Left ventricle myocardium inferior (tissue), 1 donor: ENCODE data around the gene CDK6. TPM values are rescaled to one million over a fixed set of nuclear protein-coding genes. Genes with fewer than 3 reads are reported as not detected.

Source experiments
- DNase-seq: peaks from one replicate; pipeline ENCODE4 v3.0.0-alpha.2; 2020
- H3K27ac ChIP-seq: fragments of 200-600 bp; replicated peaks from 2 replicates; pipeline ENCODE4 v1.8.0; 2021
- H3K27me3 ChIP-seq: fragments of 200-600 bp; 2 replicates; pipeline ENCODE4 v1.8.0; 2021; ENCODE audit warnings: low read depth
- H3K36me3 ChIP-seq: fragments of 200-600 bp; 2 replicates; pipeline ENCODE4 v1.8.0; 2021
- H3K4me1 ChIP-seq: fragments of 200-600 bp; 2 replicates; pipeline ENCODE4 v1.8.0; 2021
- H3K4me3 ChIP-seq: fragments of 200-600 bp; 2 replicates; pipeline ENCODE4 v1.8.0; 2021; ENCODE audit warnings: mild to moderate bottlenecking, moderate library complexity
- H3K9me3 ChIP-seq: fragments of 200-600 bp; replicated peaks from 2 replicates; pipeline ENCODE4 v1.8.0; 2021
- intact Hi-C: fragments of 100-400 bp; cut with micrococcal nuclease; formaldehyde crosslinking; loops from one replicate; pipeline ENCODE4 v1.11.0; 2022
- total RNA-seq: library from RNA; stranded (reverse); fragmentation: NEBNext Ultra II Directional; extraction: Animal tissue kit (Norgen Biotek cat#: 25700); gene quantifications from one replicate; pipeline ENCODE4 v1.2.1, GENCODE V29; 2021
- TF ChIP-seq, protein P1 (sequence below): fragments of 200-600 bp; IDR thresholded peaks from 2 replicates; pipeline ENCODE4 v1.8.0; 2021; ENCODE audit warnings: antibody characterized with exemption, mild to moderate bottlenecking, borderline replicate concordance
- donor health status: DM: no; HTN: yes; CAD: no; lungs with severe emphysema.

The CDK6 gene
- total RNA-seq, 1 donor from 2014 or later, result 16.5 TPM

DNA sequence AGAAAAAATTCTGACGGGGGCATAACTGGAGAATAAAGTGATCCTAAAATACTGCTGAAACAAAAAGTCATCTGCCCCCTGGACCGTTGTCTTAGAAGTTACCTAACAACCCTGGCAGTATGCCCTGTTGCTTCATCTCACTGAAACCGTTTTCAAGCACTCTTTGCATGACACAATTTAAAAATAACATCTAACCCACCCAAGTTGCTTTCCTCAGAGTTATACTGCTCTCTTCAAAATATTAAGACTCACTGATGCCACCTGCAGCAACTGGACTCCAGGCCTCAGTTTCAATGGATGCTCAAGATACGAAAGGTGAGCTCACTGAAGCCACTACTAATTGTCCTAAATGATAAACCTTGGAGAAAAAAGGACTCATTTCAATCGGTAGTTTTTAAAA is 57.4 kb downstream of the CDK6 start:
- intact Hi-C loops, result no loop called here
- no peak for DNase-seq
- TF ChIP-seq, protein P1, sequence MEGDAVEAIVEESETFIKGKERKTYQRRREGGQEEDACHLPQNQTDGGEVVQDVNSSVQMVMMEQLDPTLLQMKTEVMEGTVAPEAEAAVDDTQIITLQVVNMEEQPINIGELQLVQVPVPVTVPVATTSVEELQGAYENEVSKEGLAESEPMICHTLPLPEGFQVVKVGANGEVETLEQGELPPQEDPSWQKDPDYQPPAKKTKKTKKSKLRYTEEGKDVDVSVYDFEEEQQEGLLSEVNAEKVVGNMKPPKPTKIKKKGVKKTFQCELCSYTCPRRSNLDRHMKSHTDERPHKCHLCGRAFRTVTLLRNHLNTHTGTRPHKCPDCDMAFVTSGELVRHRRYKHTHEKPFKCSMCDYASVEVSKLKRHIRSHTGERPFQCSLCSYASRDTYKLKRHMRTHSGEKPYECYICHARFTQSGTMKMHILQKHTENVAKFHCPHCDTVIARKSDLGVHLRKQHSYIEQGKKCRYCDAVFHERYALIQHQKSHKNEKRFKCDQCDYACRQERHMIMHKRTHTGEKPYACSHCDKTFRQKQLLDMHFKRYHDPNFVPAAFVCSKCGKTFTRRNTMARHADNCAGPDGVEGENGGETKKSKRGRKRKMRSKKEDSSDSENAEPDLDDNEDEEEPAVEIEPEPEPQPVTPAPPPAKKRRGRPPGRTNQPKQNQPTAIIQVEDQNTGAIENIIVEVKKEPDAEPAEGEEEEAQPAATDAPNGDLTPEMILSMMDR, result no peak
- Histone ChIP-seq H3K4me3 (no peak overlapping the region), H3K36me3 (no peaks in the 10 kb centered on the region), H3K9me3 (peaks cover 4% of the 10 kb centered on the region), H3K27ac (peak overlapping the region; percentile 76), H3K4me1 (peaks cover 56% of the 10 kb centered on the region), H3K27me3 (no peaks in the 10 kb centered on the region)

DNA sequence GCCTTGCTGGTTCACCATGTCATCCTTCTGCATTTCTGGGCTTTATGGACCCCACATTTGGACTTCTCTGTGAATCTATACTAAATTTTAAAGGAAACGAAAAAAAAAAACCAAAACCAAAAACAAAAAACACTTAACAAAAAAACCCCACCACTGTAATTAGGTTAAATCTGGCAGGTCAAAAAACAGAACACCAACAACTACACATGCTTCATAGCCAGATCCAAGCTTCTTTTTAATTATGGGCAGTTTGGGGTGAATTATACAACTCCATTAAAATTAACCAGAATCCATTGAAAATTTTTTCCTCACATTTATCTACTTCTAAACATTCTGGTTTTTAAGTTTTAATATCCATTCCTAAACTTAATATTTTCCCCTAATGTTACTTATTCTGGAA is 58.4 kb downstream of the CDK6 start:
- H3K4me3 ChIP-seq, result no peak overlapping the region

DNA sequence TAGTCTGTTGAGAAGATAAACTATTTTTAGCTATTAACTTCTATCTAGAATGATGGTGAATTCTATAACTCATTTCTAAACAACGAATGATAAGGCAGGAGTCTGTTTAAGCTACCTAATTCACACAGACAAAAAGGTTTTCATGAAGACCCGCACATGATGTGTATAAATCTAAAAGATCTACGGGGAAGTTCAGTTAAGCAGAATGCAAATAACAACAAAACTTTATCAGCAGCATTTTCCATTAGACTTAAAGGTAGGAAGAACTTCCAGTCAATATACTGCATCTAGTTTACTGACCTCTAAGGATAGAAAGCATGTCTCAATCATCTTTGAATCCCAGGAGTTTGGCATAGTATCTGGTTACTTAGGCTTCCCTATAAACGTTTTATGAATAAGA is 62.6 kb downstream of the CDK6 start:
- no peak for DNase-seq
- intact Hi-C loops, result no loop called here
- H3K27ac ChIP-seq, result no peak overlapping the region

More for the DNA sequence above, 58.4 kb downstream of the CDK6 start:
- intact Hi-C loops, result no loop called here
- H3K4me1 ChIP-seq, result peaks cover 46% of the 10 kb centered on the region
- DNase-seq, result no peak
- TF ChIP-seq, protein P1, result no peak
- peaks cover 4% of the 10 kb centered on the region for H3K9me3 ChIP-seq
- no peaks in the 10 kb centered on the region for H3K27me3 ChIP-seq
- peaks cover 8% of the 10 kb centered on the region for H3K36me3 ChIP-seq
- H3K27ac ChIP-seq, result no peak overlapping the region

DNA sequence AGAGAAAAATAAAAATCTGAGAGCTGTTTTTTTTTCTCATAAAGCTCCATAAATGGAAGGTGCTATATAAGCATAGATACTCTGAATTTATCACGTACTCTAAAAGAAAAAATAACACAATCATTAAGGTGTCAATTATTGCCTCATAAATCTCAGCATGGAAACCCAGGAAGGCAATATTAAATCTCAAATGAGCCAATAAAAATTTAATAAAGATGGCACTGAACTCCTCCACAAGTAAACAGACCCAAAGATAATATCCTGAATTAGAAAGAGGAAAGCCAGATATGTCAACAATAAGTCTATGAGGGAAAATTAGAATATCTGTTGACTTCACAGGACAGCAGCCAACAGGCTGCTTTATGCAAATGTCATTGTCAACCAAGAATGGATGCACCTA is 66.5 kb downstream of the CDK6 start:
- no peak overlapping the region for H3K4me3 ChIP-seq
- H3K4me1 ChIP-seq, result peaks cover 58% of the 10 kb centered on the region
- TF ChIP-seq, protein P1, result no peak
- intact Hi-C loops, result no loop called here
- no peak for DNase-seq
- H3K36me3 ChIP-seq, result peaks cover 8% of the 10 kb centered on the region
- no peak overlapping the region for H3K27ac ChIP-seq
- no peaks in the 10 kb centered on the region for H3K9me3 ChIP-seq
- H3K27me3 ChIP-seq, result no peaks in the 10 kb centered on the region

More for the DNA sequence above, 62.6 kb downstream of the CDK6 start:
- peaks cover 4% of the 10 kb centered on the region for H3K9me3 ChIP-seq
- TF ChIP-seq, protein P1, result no peak
- H3K4me1 ChIP-seq, result peaks cover 27% of the 10 kb centered on the region
- H3K36me3 ChIP-seq, result peaks cover 8% of the 10 kb centered on the region
- H3K4me3 ChIP-seq, result no peak overlapping the region
- H3K27me3 ChIP-seq, result no peaks in the 10 kb centered on the region

DNA sequence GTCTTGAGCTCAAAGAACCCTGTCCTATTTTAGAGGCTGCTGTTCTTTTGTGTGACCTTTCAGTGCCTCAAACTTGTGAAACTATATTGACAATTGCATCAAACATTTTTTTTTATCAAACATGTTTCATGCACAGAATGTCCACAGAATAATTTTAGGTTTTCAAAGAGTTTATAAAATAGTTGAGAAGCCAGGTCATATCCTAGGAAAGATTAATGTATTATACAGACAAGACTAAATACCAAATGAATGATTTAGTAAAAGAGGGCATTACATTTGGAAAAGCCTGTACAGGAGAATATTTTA is 67.0 kb downstream of the CDK6 start:
- DNase-seq, result no peak
- H3K4me1 ChIP-seq, result peaks cover 59% of the 10 kb centered on the region
- no peak overlapping the region for H3K27ac ChIP-seq
- TF ChIP-seq, protein P1, result no peak
- intact Hi-C loops, result no loop called here
- no peak overlapping the region for H3K4me3 ChIP-seq
- no peaks in the 10 kb centered on the region for H3K9me3 ChIP-seq
- H3K27me3 ChIP-seq, result no peaks in the 10 kb centered on the region
- H3K36me3 ChIP-seq, result peaks cover 8% of the 10 kb centered on the region
